ENCODE results near the gene SIX3. TPM values are rescaled to one million over a fixed set of nuclear protein-coding genes. Genes with fewer than 3 reads are reported as not detected.

The SIX3 gene
- total RNA-seq, 1 experiment from 2014 or later: 1.4 TPM

GRCh38 chr2:44928483-44929158 is 12.9 kb upstream of the SIX3 start:
- CTCF ChIA-PET: no interaction called here
- Histone ChIP-seq H3K4me3 (no peak overlapping the region), H3K9me3 (ENCODE audit: insufficient read depth, low read depth) (no peaks in the 10 kb centered on the region), H3K9me2 (ENCODE audit: insufficient read depth) (no peaks in the 10 kb centered on the region), H3F3A (ENCODE audit: insufficient read depth, low read depth) (peaks cover 16% of the 10 kb centered on the region), H4K20me1 (ENCODE audit: insufficient read depth) (no peaks in the 10 kb centered on the region), H3K27me3 (ENCODE audit: insufficient read depth, low read depth) (no peaks in the 10 kb centered on the region), H3K79me2 (ENCODE audit: low read depth) (no peaks in the 10 kb centered on the region), H2AFZ (no peak overlapping the region), H3K27ac (no peak overlapping the region), H3K4me1 (replicated peaks; ENCODE audit: insufficient read depth) (no peaks in the 10 kb centered on the region), H3K4me2 (no peak overlapping the region), H3K36me3 (ENCODE audit: low read depth) (0 out of 2 replicates have a peak, but pooled peaks cover 1% of the 10 kb centered on the region)
- intact Hi-C loops (cut with micrococcal nuclease; ENCODE audit: unreplicated experiment): no loop called here
- TF ChIP-seq CTCF (conservative IDR thresholded peaks at IDR 0.05): no peak
- TF ChIP-seq EZH2 (IDR thresholded peaks at IDR 0.05; ENCODE audit: low read depth): no peak
- POLR2A ChIA-PET (ENCODE audit: unreplicated experiment): no interaction called here
- DNase-seq: no peak
- BruUV-seq (replicated peaks): no TSS peak

- Histone ChIP-seq H2AFZ (no peak overlapping the region), H3K4me2 (no peak overlapping the region), H4K20me1 (ENCODE audit: insufficient read depth) (no peaks in the 10 kb centered on the region), H3K4me1 (replicated peaks; ENCODE audit: insufficient read depth) (no peaks in the 10 kb centered on the region), H3K27ac (no peak overlapping the region), H3K9me3 (ENCODE audit: insufficient read depth, low read depth) (no peaks in the 10 kb centered on the region), H3K9me2 (ENCODE audit: insufficient read depth) (no peaks in the 10 kb centered on the region), H3K4me3 (no peak overlapping the region), H3K36me3 (ENCODE audit: low read depth) (no peaks in the 10 kb centered on the region), H3K79me2 (ENCODE audit: low read depth) (no peaks in the 10 kb centered on the region), H3F3A (ENCODE audit: insufficient read depth, low read depth) (peaks cover 16% of the 10 kb centered on the region), H3K27me3 (ENCODE audit: insufficient read depth, low read depth) (no peaks in the 10 kb centered on the region)
- DNase-seq: no peak
- TF ChIP-seq EZH2 (IDR thresholded peaks at IDR 0.05; ENCODE audit: low read depth) (no peak), CTCF (conservative IDR thresholded peaks at IDR 0.05) (no peak)
- CTCF ChIA-PET: no interaction called here
- no TSS peak for BruUV-seq (replicated peaks)
- POLR2A ChIA-PET (ENCODE audit: unreplicated experiment): no interaction called here
- intact Hi-C loops (cut with micrococcal nuclease; ENCODE audit: unreplicated experiment): no loop called here
Observed at GRCh38 chr2:44929159-44929734, 12.3 kb upstream of the SIX3 start.

- H3F3A ChIP-seq (ENCODE audit: insufficient read depth, low read depth): peaks cover 16% of the 10 kb centered on the region
- no peak overlapping the region for H3K4me3 ChIP-seq
- no TSS peak for BruUV-seq (replicated peaks)
- H3K27me3 ChIP-seq (ENCODE audit: insufficient read depth, low read depth): no peaks in the 10 kb centered on the region
- H3K27ac ChIP-seq: no peak overlapping the region
- ChIA-PET POLR2A (ENCODE audit: unreplicated experiment) (no interaction called here), CTCF (no interaction called here)
- H3K9me2 ChIP-seq (ENCODE audit: insufficient read depth): no peaks in the 10 kb centered on the region
- H4K20me1 ChIP-seq (ENCODE audit: insufficient read depth): no peaks in the 10 kb centered on the region
- H3K9me3 ChIP-seq (ENCODE audit: insufficient read depth, low read depth): no peaks in the 10 kb centered on the region
- H2AFZ ChIP-seq: no peak overlapping the region
- H3K4me2 ChIP-seq: no peak overlapping the region
- intact Hi-C loops (cut with micrococcal nuclease; ENCODE audit: unreplicated experiment): no loop called here
- no peaks in the 10 kb centered on the region; the same call in 1 of the 2 replicates for H3K36me3 ChIP-seq (ENCODE audit: low read depth)
- no peaks in the 10 kb centered on the region for H3K79me2 ChIP-seq (ENCODE audit: low read depth)
- TF ChIP-seq EZH2 (IDR thresholded peaks at IDR 0.05; ENCODE audit: low read depth) (no peak), CTCF (conservative IDR thresholded peaks at IDR 0.05) (no peak)
- DNase-seq: no peak
- no peaks in the 10 kb centered on the region for H3K4me1 ChIP-seq (replicated peaks; ENCODE audit: insufficient read depth)
Observed at GRCh38 chr2:44929735-44930273, 11.7 kb upstream of the SIX3 start.

Data from PC-9 (cell line).